DND-41 (cell line): ENCODE measurements around the gene RGS17.

Experiments used
- EZH2 ChIP-seq: IDR thresholded peaks from 3 replicates; pipeline ENCODE4 v1.6.1; 2012; ENCODE audit warnings: borderline replicate concordance, low read depth, mild to moderate bottlenecking, moderate library complexity, low read length, inconsistent platforms; ENCODE audit not compliant: severe bottlenecking
- TF ChIP-seq, protein P1 (sequence below): IDR thresholded peaks from 2 replicates; pipeline ENCODE4 v1.5.1; 2012; ENCODE audit warnings: borderline replicate concordance, low read length, moderate library complexity, mild to moderate bottlenecking; ENCODE audit not compliant: poor library complexity, severe bottlenecking; ENCODE audit errors: extremely low read depth

DNA sequence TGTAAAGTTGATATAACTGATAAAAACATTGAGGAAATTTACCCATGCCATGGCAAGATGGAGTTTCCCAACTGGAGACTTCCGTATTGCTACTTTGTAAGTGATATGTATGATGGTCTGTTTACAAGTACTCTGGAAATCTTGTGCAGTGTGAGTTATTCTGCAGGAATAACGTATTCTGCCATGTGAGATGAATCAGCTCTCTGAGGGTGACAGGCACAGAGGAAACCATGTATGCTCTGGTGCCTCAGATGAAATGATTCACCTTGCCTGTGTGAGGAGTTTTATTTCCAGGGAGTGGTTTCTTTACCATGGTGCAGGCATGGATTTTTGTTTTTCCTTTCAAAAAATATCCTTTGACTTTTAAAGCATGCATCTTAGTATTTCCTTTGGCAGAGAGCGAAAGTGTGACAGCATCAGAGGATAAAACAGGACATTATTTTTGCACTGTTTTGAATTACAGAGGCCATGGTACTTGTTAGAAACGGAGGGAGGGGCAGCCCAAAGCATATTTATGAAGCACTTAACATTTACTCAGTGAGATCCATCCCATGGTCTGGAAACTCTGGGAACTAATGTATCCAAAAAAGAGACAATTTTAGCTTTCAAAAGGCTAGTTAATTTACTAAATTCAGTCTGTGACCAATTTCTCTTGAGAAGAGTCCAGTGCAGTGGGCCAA is 92.6 kb downstream of the RGS17 start:
- TF ChIP-seq, protein P1, sequence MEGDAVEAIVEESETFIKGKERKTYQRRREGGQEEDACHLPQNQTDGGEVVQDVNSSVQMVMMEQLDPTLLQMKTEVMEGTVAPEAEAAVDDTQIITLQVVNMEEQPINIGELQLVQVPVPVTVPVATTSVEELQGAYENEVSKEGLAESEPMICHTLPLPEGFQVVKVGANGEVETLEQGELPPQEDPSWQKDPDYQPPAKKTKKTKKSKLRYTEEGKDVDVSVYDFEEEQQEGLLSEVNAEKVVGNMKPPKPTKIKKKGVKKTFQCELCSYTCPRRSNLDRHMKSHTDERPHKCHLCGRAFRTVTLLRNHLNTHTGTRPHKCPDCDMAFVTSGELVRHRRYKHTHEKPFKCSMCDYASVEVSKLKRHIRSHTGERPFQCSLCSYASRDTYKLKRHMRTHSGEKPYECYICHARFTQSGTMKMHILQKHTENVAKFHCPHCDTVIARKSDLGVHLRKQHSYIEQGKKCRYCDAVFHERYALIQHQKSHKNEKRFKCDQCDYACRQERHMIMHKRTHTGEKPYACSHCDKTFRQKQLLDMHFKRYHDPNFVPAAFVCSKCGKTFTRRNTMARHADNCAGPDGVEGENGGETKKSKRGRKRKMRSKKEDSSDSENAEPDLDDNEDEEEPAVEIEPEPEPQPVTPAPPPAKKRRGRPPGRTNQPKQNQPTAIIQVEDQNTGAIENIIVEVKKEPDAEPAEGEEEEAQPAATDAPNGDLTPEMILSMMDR, result no peak
- TF ChIP-seq EZH2, result no peak
